Adrenal gland (tissue), 5 donors: ENCODE data around the gene CNGA4.

Experiments used
- CTCF ChIP-seq, 6 experiments: fragments of 450-650 bp in 4 of 6; fragments of 200-600 bp in 2 of 6; sonication (generic) in 1 of 6; IDR thresholded peaks; 1 replicate in 5 of 6; 2 replicates in 1 of 6; pipeline versions ENCODE4 v1.5.1 to v1.8.0; 2016 to 2021; ENCODE audit warnings: antibody characterized with exemption in 6 of 6, mild to moderate bottlenecking in 2 of 6, moderate library complexity in 1 of 6
- POLR2A ChIP-seq, 2 donors: fragments of 450-650 bp; IDR thresholded peaks; one replicate each; pipeline ENCODE4 v1.6.1; 2017; ENCODE audit warnings: antibody characterized with exemption in 2 of 2, mild to moderate bottlenecking in 2 of 2, moderate library complexity in 1 of 2
- donor health status: DM: no; HTN: no; CAD: no.

GRCh38 chr11:6223854-6224253 is 15.0 kb upstream of the CNGA4 start:
- no peak for TF ChIP-seq CTCF (IDR thresholded peaks at IDR 0.05)
- no peak for TF ChIP-seq POLR2A (IDR thresholded peaks at IDR 0.05)
